Kidney tubule cell (primary cell): Measurements from ENCODE around the gene TRAF3.

Source experiments
- DNase-seq: peaks from one replicate; pipeline ENCODE4 v3.0.0-alpha.2; 2018; ENCODE audit warnings: low spot score

TRAF3 gene, protein sequence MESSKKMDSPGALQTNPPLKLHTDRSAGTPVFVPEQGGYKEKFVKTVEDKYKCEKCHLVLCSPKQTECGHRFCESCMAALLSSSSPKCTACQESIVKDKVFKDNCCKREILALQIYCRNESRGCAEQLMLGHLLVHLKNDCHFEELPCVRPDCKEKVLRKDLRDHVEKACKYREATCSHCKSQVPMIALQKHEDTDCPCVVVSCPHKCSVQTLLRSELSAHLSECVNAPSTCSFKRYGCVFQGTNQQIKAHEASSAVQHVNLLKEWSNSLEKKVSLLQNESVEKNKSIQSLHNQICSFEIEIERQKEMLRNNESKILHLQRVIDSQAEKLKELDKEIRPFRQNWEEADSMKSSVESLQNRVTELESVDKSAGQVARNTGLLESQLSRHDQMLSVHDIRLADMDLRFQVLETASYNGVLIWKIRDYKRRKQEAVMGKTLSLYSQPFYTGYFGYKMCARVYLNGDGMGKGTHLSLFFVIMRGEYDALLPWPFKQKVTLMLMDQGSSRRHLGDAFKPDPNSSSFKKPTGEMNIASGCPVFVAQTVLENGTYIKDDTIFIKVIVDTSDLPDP

DNA sequence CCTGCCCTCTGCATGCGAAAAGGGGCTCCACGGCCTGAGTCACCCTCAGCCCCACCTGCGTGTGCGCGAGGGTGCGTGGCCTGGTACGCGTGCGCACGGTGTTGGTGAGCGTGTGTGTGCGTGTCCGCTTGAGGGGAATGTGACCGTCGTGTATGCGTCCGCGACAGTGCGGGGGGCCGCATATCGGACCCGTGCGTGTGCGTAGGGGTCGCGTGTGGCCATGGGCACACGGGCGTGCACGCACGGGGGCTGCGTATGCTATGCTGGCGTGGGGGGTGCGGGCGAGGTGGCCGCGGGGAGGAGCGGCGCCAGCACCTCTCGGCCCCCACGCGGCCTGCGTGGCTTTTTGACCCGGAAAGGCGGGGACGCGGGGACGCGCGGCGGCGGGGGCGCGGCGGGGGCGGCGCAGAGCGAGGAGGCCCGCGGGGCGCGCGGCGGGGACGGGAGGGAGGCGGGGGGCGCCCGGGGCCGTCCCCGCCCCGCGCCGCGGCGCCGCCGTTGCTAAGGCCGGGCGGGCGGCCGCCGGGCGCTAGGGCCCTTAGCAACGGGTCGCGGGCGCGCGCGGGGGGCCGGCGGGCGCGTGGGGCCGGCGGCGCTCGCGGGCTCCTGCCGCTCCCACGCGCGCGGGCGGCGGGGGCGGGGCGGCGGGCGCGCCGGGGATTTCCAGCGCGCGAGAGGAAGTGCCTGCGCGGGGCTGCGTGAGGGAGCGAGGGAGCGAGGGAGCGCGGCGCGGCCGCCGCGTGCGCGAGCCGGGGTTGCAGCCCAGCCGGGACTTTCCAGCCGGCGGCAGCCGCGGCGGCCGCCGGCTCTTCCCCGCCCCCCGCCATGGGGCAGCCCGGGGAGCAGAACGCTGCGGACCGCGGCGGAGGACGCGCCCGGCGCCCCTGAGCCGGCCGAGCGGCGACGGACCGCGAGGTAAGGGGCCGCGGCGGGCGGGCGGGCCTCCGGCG is at the start of gene TRAF3:
TSS of gene TRAF3 (plus strand) at position 689 of the 950 bp plus-strand sequence. CDS start 92,753 bp downstream, outside the sequence.
- peak; percentile 88 for DNase-seq

DNA sequence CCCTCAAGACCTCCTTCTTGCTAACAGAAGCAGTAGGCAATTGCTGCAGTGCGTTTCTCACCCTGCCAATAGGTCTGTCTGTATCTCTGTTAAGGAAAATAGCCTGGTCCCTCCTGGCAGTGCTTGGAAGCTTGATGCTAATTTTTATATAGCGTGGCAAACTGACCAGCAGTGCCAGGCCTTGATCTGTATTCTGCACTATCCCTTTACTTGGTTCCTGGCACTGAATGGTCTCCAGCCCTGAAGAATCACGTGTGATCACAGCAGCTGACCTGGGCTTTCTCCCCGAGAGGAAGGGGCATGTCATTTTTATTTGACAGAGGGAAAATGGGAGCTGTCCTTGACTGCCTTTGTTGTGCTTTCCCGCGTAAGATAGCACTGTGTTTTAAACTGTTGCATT is 48.7 kb upstream of the TRAF3 start:
- no peak for DNase-seq

DNA sequence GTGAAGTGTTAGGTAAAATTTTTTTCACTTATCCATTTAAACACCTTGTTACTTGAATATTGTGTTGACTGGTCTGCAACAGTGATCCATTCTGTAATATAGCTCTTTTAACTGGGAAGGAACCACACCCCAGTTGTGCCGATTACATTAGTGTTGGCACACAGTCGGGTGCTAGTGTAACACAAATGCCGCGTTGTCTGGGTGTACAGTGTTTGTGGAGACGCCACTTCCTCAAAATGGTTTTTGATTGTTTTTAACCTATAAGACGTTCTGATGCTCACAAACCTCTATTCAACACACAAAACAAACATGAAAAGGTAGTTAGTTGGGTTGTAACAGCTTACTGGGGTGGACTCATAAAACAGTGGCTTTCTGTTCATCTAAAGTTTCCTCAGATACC is 48.0 kb upstream of the TRAF3 start:
- DNase-seq = no peak

DNA sequence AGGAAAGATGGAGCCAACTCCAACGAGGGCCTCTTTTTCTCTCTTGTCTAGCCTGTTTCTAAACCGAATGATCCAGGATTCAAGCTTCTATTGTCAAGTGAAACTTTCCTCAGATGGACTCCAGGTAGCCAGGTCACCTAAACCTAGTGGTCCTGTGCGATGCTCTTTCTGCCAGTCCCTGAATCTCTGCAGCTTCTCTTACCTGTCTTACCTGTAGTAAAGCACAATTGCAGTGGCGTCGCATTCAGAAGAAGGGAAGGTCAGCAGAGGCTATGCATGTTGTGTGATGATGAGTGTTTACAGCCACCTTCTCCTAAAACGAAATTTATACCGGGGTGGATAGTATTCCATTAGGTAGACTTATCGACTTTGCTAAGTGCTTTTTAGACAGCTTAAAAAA is 47.4 kb upstream of the TRAF3 start:
- DNase-seq = no peak

DNA sequence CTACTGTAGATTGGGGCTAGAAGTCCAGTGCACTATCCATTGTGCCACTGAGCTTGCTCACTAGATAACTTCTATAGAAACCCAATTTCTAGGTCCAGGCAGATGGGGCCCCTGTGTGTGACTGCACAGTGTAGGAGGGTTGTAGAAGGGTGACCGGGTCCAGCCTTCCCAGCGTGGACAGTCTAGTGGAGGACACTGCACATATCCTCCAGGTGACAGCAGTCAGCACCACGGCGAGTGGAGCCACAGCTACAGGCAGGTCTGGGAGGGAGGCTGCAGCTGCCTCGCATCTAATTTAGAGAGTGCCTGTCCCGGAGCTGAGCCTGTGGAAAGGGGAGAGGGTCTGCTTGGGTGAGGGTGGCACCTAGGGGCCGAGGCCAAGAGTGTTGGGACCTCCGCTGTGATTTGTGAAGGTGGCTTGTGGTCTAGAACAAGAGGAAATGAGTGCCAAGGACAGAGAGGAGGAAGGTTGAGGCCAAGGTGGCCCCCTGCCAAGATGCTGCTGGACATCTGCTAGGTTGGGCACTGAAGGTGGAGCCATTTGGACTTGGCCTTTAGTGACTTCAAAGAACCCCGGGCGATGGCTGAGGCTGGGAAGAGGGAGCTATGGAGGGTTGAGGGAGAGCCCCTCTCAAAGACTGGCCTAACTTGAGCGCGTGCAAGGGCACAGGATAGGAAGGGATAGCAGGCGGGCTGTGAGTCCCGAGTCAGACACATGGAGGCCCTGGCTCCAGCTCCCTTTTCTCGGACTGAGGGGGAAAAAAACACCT is 46.0 kb upstream of the TRAF3 start:
- DNase-seq = no peak

DNA sequence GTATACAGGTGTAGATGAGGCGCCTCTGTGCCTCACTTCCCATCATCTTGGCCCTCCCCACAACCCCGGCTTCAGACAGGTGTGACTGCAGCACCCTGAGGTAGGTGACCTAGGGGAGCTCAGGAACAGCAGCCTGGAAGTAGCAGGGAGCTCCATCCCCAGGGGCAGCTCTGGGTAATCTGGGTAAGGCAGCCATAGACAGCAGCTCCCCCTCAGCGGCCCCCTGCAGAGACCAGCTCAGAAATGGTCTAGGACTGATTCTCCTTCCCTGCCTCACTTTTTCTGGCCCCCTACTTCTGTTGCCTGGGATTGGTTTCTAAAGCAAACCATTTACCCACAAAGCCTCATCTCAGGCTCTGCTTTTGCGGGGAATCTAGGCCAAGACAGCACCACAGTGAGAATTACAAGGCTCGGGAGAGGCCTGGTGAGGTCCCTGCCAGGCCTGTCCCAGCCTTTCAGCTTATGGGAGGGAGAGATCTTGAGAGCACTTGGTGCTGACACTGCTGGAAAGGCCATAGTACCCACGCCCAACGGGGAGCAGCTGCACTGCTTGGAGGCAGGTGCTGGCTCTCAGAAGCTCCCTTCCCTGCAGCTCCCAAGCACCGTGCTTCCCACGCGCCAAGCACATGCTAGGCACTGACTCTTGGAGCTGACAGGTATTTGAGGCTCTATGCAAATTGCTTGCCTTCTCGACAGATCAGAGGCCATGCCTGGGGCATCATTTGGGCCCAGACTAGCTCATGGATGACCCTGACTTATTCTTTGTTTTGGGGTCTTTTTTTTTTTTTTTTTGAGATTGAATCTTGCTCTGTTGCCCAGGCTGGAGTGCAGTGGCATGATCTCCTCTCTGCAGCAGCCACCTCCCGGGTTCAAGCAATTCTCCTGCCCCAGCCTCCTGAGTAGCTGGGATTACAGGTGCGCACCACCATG is 45.1 kb upstream of the TRAF3 start:
- no peak for DNase-seq

DNA sequence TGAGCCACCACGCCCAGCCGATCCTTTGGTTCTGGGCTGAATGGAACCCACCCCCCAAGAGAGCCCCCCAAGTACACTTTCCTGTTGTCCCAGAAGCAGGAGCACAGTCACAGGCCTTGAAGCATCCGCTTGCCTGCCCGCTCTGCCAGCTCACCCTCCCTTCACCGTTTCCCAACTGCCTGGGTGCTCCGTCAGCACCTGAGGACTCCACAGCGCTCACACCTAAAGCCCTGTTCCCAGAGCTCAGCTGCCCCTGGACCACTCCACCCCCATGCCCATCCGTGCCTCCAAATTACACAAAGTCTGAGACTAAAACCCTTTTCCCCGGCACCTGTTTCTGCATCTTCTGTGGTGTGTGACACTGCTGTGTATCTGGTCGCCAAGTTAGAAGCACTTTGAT is 44.3 kb upstream of the TRAF3 start:
- no peak for DNase-seq

DNA sequence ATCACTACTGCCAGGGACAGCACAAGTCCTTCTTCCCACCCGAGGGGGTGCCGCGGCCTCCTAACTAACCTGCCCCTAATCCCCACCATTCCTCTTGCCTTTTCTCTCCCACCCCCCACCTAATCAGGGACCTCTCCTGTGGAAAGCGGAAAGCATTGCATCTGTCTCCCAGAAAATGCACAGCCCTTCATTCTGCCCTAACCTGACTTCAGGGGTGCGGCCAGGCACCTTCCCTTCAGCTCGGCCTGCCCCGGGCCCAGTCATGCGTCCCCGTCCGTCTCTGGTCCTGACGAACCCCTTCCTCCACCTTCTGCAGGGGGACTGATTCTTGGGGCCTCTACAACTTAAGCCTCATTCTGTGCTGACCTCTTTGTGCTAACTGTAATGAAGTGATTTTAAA is 43.9 kb upstream of the TRAF3 start:
- DNase-seq = no peak

DNA sequence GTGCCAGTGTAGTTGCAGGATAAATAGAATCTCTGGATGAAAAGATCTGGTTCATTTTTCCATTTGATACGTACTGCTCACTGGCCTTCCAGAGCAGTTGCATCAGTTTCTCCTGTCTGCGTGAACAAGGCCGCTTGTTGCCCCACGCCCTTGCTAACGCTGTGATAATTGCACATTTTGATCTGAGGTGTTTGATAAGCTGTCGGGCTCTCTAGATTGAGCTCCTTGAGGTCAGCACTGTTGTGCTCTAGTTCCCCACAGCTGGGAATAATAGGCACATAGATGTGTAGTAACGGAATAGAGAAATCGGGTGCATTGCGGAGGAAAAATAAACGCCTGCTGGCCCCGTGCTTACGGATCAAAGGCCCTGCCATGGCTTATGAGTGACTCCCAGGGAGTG is 42.8 kb upstream of the TRAF3 start:
- DNase-seq = no peak

DNA sequence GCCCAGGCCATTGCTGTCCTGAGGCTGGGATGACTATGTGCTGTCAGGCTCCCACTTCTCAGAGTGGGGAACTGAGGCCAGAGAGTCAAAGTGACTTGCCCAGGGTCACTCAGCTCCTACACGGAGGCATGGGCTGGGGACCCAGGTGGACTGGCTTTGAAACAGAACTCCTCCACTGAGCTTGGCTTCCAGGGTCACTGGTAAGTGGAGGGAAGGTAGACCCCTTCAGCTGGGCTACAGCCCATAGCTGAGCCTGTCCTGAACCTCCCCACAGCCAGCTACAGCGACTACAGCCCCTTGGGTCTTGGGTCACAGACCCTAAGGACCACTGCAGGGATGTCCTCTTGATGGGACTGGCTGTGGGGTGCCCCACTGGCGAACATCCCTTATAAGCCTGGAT is 40.3 kb upstream of the TRAF3 start:
- DNase-seq = no peak

DNA sequence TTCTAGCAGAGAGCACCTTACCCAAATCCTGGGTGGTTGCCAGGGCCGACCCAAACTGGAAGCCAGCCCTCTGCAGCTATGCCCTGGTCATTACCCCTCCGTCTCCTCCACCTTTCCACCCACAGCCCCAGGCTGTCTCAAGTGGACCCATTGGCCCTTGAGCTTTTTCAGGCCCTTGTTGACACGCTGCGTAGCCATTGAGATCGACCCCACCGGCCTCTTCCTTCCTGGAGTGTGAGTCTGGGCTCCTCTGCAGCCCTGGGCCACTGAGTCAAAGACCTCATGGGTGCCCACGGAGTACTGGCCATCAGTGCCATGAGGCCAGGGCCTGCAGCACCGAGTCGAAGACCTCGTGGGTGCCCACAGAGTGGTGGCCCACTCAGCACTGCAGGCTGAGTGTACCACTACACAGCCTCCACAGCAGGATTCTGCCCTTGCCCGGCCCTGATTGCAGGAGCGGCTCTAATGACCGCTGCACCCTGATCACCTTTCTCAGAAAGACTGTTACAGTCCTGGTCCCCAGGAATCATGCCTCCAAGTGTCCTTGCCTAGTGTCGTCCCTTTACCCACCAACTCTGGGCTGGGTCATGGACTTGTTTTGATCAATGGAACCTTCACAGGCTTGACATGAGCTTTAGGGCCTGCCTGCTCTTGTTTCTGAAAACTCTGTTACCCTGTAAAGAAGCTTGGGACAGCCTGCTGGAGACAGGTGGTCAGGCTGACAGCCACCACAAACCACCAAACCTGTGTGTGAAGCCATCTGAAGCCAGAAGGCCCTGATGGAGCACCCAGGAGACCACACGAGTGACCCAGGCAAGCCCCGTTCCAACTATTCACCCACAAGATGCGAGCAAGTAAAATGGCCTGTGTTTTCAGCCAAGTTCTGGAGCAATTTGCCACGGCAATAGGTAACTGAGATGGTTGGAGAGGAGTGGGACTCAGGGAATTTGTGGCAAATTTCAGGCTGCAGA is 39.6 kb upstream of the TRAF3 start:
- DNase-seq = no peak

DNA sequence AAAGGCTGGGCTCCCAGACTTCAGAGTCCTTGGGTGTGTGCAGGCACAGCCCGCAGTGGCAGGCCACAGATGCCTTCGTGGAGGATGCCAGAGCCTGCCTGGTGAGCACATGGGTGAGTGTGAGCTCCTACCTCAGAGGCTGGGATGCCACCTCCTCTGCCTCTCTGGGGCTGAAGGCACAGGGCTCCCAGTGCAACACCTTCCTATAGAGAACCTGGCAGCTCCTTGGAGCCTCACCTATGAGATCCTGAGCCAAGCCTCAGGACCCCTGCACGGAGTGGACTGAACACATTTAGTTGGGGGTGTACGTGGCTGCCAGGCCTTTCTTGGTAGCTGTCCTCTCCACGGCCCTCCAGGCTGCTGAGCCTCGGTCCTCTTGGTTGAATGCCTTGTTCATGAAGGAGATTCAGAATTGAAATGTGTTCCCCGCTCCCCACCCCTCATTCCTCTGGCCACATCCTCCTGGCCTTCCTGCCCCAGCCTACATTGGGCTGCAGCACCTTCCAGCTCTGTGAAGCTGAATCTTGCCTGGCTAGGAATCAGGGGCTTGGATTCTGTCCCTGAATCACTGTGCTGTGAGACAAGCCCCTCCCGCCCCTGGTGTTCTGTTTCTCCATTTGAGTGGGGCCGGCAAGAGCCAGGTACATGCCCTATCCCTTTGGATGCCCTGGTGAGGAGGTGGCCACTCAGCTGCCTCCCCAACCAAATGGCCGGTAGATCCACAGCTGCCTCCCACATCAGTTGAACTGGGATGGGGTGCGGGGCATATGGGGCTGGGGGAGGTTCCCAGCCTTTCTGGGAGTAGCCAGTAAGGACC is 38.7 kb upstream of the TRAF3 start:
- DNase-seq = no peak

DNA sequence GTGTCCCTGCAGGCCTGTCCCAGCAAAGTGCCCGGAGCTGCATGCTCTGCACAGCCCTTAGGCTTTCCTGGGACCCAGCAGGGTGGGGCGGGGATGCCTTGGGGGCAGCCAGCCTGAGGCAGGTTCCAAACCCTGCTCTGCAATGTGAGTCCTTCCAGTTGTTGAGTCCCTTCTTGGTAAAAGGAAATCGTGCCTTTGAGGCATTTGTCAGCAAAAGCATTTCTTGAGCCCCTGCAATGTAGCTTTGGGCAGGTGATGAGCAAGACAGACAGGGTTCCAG is 38.1 kb upstream of the TRAF3 start:
- no peak for DNase-seq

DNA sequence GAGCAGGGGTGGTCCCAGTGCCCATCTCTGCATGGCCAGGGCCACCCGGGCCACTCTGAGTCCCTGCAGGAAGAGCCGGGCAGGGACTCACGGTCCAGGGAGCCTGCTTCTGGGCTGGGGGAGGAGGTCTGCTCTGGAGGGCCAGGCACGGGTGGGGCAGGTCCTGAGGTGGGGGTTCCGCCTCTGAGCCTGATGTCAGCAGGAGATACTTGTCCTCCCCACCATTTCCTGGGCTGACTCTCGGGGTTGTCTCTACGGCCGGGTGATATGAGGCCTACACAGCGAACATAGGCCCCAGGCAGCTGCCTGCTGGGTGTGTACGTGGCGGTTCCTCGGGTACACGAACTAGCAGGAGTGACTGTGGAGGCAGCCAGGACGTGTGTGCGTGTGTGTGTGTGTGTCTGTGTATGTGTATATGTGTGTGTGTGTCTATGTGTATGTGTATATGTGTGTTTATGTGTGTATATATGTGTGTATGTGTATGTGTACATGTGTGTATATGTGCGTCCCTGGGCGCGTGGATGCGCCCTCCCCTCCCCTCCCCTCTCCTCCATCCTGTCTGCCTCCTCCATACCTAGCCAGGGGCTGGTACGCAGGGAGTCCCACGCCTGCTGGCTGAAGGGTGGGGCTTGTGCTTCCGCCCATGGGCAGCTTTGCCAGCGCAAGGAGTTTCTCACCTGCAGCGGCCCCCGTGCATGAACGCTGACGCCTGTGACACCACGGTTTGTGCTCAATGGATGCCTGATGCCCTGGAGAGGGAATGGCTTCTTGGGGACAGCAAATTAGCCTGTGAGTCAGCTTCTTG is 30.4 kb upstream of the TRAF3 start:
- DNase-seq = no peak

DNA sequence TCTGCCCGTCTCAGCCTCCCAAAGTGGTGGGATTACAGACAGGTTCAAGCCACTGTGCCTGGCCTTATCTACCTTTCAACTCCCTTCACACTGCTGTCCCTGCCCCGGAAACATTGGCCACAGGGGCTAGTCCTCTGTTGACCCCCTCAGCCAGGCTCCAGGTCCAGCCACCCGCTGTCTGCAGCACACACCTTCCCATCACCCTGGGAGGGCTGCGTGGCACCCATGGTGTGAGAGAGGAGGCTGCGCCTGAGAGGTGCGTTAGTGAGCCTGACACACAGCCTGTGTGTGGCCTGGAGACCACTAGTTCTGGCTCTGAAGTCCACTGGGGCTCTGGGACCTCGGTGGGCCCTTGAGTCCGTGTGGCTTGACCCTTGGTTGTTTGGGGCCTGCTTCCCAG is 28.4 kb upstream of the TRAF3 start:
- no peak for DNase-seq

DNA sequence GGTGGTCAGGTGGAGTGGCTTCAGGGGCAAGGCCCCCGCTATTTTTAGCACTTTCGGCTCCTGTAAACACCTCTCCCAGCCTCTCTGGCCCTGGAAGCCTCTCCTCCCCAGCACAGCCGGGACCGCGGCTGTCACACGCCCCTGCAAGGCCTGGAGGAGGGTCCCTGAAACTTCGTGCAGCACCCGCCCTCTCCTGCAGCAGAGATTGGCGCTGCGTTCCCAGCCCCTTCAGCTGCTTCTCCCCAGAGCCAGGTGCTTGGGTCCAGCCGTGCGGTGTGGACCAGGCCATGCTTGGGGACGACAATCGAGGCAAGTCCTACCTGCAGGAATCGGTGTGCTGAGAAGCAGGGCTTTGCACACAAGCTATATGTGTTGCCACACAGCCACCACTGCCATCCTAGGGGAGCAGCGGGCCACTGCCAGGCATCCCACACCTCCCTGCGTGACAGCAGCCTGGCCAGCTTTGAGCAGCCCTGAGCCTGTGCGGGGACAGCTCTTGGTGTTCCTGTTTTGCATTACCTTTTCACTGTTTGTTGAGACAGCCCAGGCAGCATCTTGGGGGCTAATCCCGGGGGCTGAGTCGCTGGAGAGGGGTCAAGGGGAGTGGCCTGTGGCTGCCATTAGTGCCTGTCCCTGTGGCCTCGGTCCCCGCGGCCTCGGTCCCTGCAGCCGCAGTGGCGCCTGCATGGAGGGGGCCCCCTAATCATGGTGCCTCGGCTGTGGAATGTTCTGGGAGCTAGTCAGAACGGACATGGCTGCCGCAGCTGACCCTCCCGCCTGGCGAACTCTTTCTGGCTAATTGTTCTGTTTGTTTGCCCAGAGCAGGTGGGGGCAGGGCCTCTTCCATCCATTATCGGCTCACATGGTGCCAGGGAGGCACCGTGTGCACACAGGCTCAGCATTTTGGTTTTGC is 27.6 kb upstream of the TRAF3 start:
- no peak for DNase-seq

DNA sequence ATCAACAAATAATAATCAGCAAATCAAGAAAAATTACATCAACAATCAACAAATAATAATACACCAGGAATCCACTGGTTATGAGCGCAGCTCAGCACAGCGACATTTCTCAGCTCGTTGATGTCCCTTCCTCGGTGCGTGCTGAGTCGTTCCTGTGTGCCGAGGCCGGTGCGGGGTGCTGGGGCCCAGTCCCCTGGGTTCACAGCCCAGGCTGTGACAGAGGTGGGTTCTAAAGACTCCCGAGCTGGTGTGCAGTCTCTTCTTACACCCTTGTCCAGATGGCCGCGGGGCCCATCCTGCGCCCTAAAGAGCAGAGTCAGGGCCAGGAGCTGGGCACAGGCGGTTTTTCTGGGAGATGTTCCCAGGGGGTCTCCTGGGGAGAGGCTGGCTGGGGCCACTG is 26.9 kb upstream of the TRAF3 start:
- no peak for DNase-seq
